ENCODE data around the gene GPA33. TPM values are rescaled to one million over a fixed set of nuclear protein-coding genes. Genes with fewer than 3 reads are reported as not detected.

GPA33 gene
- total and polyA plus RNA-seq, 10 of the 15 experiments (the other 5 are each of a cell fraction or from before 2014, with no cell fraction given) = 0.09 to 0.27 (median 0.21) TPM; not detected in 1

- TF ChIP-seq EED (IDR thresholded peaks at IDR 0.05; ENCODE audit: low read depth) = 0 out of 2 replicates have a peak, but pooled peaks have one; percentile 13
- no peak for TF ChIP-seq CREM (IDR thresholded peaks at IDR 0.05; ENCODE audit: low read depth)
- no peak for TF ChIP-seq ZNF274 (IDR thresholded peaks at IDR 0.05; ENCODE audit: insufficient read depth, insufficient read length)
- TF ChIP-seq ZNF384 (IDR thresholded peaks at IDR 0.05; ENCODE audit: borderline replicate concordance, low read depth, low read length) = no peak
- TF ChIP-seq, protein P1, sequence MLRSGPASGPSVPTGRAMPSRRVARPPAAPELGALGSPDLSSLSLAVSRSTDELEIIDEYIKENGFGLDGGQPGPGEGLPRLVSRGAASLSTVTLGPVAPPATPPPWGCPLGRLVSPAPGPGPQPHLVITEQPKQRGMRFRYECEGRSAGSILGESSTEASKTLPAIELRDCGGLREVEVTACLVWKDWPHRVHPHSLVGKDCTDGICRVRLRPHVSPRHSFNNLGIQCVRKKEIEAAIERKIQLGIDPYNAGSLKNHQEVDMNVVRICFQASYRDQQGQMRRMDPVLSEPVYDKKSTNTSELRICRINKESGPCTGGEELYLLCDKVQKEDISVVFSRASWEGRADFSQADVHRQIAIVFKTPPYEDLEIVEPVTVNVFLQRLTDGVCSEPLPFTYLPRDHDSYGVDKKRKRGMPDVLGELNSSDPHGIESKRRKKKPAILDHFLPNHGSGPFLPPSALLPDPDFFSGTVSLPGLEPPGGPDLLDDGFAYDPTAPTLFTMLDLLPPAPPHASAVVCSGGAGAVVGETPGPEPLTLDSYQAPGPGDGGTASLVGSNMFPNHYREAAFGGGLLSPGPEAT (IDR thresholded peaks at IDR 0.05; ENCODE audit: low read depth) = no peak
- TF ChIP-seq IRF3 (IDR thresholded peaks at IDR 0.05) = no peak
- 0 out of 2 replicates have a peak, but pooled peaks have one; percentile 4 for TF ChIP-seq NRF1 (conservative IDR thresholded peaks at IDR 0.05; ENCODE audit: low read depth, low read length)
- no peak for TF ChIP-seq MXI1 (IDR thresholded peaks at IDR 0.05; ENCODE audit: low read depth, low read length)
- no peak for TF ChIP-seq ZBTB33 (IDR thresholded peaks at IDR 0.05)
- no peak for TF ChIP-seq SPI1 (IDR thresholded peaks at IDR 0.05; ENCODE audit: borderline replicate concordance, insufficient read depth, low read depth, low read length)
- TF ChIP-seq NFYB (IDR thresholded peaks at IDR 0.05; ENCODE audit: insufficient read depth, low read depth, low read length) = no peak
- TF ChIP-seq RCOR1 (conservative IDR thresholded peaks at IDR 0.05; ENCODE audit: low read depth, low read length) = no peak
- TF ChIP-seq PAX5 (IDR thresholded peaks at IDR 0.05; ENCODE audit: borderline replicate concordance, low read depth, low read length) = no peak
- TF ChIP-seq BACH1 (IDR thresholded peaks at IDR 0.05; ENCODE audit: borderline replicate concordance) = no peak
- TF ChIP-seq NBN (IDR thresholded peaks at IDR 0.05) = no peak
- no peak for TF ChIP-seq PBX3 (IDR thresholded peaks at IDR 0.05; ENCODE audit: insufficient replicate concordance, low read depth, low read length)
- TF ChIP-seq SUZ12 (IDR thresholded peaks at IDR 0.05; ENCODE audit: unreplicated experiment) = no peak
- no peak for TF ChIP-seq ASH2L (IDR thresholded peaks at IDR 0.05; ENCODE audit: borderline replicate concordance, low read depth)
- TF ChIP-seq HSF1 (IDR thresholded peaks at IDR 0.05; ENCODE audit: low read depth, low read length) = no peak
- 0 out of 2 replicates have a peak, but pooled peaks have one; percentile 22 for TF ChIP-seq LARP7 (IDR thresholded peaks at IDR 0.05)
- no peak for TF ChIP-seq FOS (IDR thresholded peaks at IDR 0.05; ENCODE audit: borderline replicate concordance, extremely low read depth, insufficient read length)
These were observed 30.9 kb downstream of the GPA33 start (continued) for GRCh38 chr1:167059045-167059808.
